Measurements from ENCODE around the gene VPS72.
"Not testable (repeated sequence)": the region's sequence is repeated elsewhere in the genome, so short reads cannot be mapped to it uniquely, and the experiment has no call there.

DNA sequence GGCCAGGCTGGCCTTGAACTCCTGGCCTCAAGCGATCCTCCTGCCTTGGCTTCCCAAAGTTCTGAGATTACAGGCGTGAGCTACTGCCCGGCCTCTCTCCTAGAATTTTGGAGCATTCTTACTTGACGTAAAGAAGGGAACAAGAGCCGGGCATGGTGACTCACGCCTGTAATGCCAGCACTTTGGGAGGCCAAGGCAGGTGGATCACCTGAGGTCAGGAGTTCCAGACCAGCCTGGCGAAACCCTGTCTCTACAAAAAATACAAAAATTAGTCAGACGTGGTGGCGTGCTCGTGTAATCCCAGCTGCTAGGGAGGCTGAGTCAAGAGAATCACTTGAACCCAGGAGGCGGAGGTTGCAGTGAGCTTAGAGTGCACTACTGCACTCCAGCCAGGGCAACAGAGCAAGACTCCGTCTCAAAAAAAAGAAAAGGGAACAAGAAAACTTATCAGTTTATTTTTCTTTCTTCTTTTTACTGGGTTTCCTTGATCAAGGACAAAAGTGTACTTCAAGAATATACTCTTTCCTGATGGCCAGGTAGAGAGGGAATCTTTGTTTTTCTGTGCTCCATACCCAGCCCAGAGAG lies 15.5 kb upstream of the VPS72 start:
- TF ChIP-seq, protein P1, sequence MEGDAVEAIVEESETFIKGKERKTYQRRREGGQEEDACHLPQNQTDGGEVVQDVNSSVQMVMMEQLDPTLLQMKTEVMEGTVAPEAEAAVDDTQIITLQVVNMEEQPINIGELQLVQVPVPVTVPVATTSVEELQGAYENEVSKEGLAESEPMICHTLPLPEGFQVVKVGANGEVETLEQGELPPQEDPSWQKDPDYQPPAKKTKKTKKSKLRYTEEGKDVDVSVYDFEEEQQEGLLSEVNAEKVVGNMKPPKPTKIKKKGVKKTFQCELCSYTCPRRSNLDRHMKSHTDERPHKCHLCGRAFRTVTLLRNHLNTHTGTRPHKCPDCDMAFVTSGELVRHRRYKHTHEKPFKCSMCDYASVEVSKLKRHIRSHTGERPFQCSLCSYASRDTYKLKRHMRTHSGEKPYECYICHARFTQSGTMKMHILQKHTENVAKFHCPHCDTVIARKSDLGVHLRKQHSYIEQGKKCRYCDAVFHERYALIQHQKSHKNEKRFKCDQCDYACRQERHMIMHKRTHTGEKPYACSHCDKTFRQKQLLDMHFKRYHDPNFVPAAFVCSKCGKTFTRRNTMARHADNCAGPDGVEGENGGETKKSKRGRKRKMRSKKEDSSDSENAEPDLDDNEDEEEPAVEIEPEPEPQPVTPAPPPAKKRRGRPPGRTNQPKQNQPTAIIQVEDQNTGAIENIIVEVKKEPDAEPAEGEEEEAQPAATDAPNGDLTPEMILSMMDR (IDR thresholded peaks at IDR 0.05), result not testable (repeated sequence)
- TF ChIP-seq POLR2A, POLR2AphosphoS5 (IDR thresholded peaks at IDR 0.05): not testable (repeated sequence)

All from gastroesophageal sphincter (tissue), 3 donors.